Astrocyte (in vitro differentiated cells and primary cell): Measurements from ENCODE around the gene C12orf76. TPM values are rescaled to one million over a fixed set of nuclear protein-coding genes. Genes with fewer than 3 reads are reported as not detected.
A peak's percentile ranks its signal among the peaks of the same experiment; 100 is the strongest.
"Not testable (repeated sequence)": the region's sequence is repeated elsewhere in the genome, so short reads cannot be mapped to it uniquely, and the experiment has no call there.

Experiments used
- DNase-seq: peaks from one replicate; pipeline ENCODE4 v3.0.0-alpha.2; 2010; ENCODE audit warnings: low read depth
- FAIRE-seq: peaks from 2 replicates; lab custom pipeline; 2011; peaks lifted over from hg19 to GRCh38; lab: Jason Lieb, UNC
- H2AFZ ChIP-seq: 2 replicates; pipeline ENCODE4 v1.6.0; 2012; ENCODE audit warnings: low read depth, low read length, inconsistent platforms
- H3K27ac ChIP-seq: 2 replicates; pipeline ENCODE4 v1.5.1; 2011; ENCODE audit warnings: low read depth, low read length, inconsistent platforms
- H3K27me3 ChIP-seq: 2 replicates; pipeline ENCODE4 v1.6.0; 2011; ENCODE audit warnings: low read length, inconsistent platforms; ENCODE audit not compliant: insufficient read depth
- H3K36me3 ChIP-seq: 2 replicates; pipeline ENCODE4 v1.5.1; 2011; ENCODE audit warnings: low read length, inconsistent platforms; ENCODE audit not compliant: insufficient read depth
- H3K4me1 ChIP-seq: 2 replicates; pipeline ENCODE4 v1.5.1; 2011; ENCODE audit warnings: low read length, inconsistent platforms; ENCODE audit not compliant: insufficient read depth
- H3K4me2 ChIP-seq: 2 replicates; pipeline ENCODE4 v1.6.0; 2012; ENCODE audit warnings: low read length, inconsistent platforms
- H3K4me3 ChIP-seq: 2 replicates; pipeline ENCODE4 v1.5.1; 2011; ENCODE audit warnings: low read depth, mild to moderate bottlenecking, low read length, inconsistent platforms; ENCODE audit not compliant: insufficient read depth
- H3K79me2 ChIP-seq: 2 replicates; pipeline ENCODE4 v1.6.0; 2012; ENCODE audit warnings: mild to moderate bottlenecking, low read length, inconsistent platforms; ENCODE audit not compliant: insufficient read depth
- H3K9ac ChIP-seq: 2 replicates; pipeline ENCODE4 v1.6.0; 2012; ENCODE audit warnings: mild to moderate bottlenecking, low read length, inconsistent platforms
- H3K9me3 ChIP-seq: 2 replicates; pipeline ENCODE4 v1.5.1; 2012; ENCODE audit warnings: low read depth, mild to moderate bottlenecking, low read length, inconsistent platforms; ENCODE audit not compliant: insufficient read depth
- H4K20me1 ChIP-seq: 2 replicates; pipeline ENCODE4 v1.6.0; 2012; ENCODE audit warnings: low read length, inconsistent platforms; ENCODE audit not compliant: insufficient read depth
- H3K27ac Mint-ChIP-seq: one replicate; pipeline ENCODE4 v1.8.0; 2021; ENCODE audit warnings: mild to moderate bottlenecking, mixed read lengths; ENCODE audit not compliant: unreplicated experiment
- H3K27me3 Mint-ChIP-seq: one replicate; pipeline ENCODE4 v1.8.0; 2021; ENCODE audit warnings: low read depth, mixed read lengths; ENCODE audit not compliant: unreplicated experiment
- H3K36me3 Mint-ChIP-seq: one replicate; pipeline ENCODE4 v1.8.0; 2021; ENCODE audit warnings: low read depth, mixed read lengths; ENCODE audit not compliant: unreplicated experiment
- H3K4me1 Mint-ChIP-seq: one replicate; pipeline ENCODE4 v1.8.0; 2021; ENCODE audit warnings: low read depth, mixed read lengths; ENCODE audit not compliant: unreplicated experiment
- H3K4me3 Mint-ChIP-seq: one replicate; pipeline ENCODE4 v1.8.0; 2021; ENCODE audit warnings: mild to moderate bottlenecking, moderate library complexity, mixed read lengths; ENCODE audit not compliant: unreplicated experiment
- H3K9me3 Mint-ChIP-seq: one replicate; pipeline ENCODE4 v1.8.0; 2021; ENCODE audit warnings: mild to moderate bottlenecking, mixed read lengths; ENCODE audit not compliant: unreplicated experiment
- CTCF ChIP-seq: IDR thresholded peaks from 2 replicates; pipeline ENCODE4 v1.5.1; 2011; ENCODE audit warnings: low read depth, mild to moderate bottlenecking, inconsistent platforms, low read length, moderate library complexity; ENCODE audit not compliant: insufficient read depth
- EZH2 ChIP-seq: IDR thresholded peaks from 2 replicates; pipeline ENCODE4 v1.6.1; 2012; ENCODE audit warnings: mild to moderate bottlenecking, low read length, inconsistent platforms; ENCODE audit not compliant: insufficient read depth
- total RNA-seq: library from RNA; stranded (reverse); gene quantifications from 2 replicates; pipeline ENCODE4 v1.2.1, GENCODE V29; 2021

The C12orf76 gene
- total RNA-seq, 1 donor from 2014 or later: 13.0 TPM

GRCh38 chr12:110088936-110089335 is 40.6 kb upstream of the C12orf76 start:
- H3K9ac ChIP-seq: no peak overlapping the region
- no peaks in the 10 kb centered on the region for H4K20me1 ChIP-seq
- no peak overlapping the region for H3K4me2 ChIP-seq
- no peaks in the 10 kb centered on the region for H3K36me3 ChIP-seq
- no peaks in the 10 kb centered on the region for H3K4me1 ChIP-seq
- Mint-ChIP-seq H3K27me3 (peaks cover 37% of the 10 kb centered on the region), H3K4me1 (no peaks in the 10 kb centered on the region), H3K9me3 (peaks cover 3% of the 10 kb centered on the region), H3K36me3 (no peaks in the 10 kb centered on the region), H3K27ac (no peak overlapping the region), H3K4me3 (no peak overlapping the region)
- H3K4me3 ChIP-seq: no peak overlapping the region
- TF ChIP-seq EZH2 (no peak), CTCF (no peak)
- peaks cover 9% of the 10 kb centered on the region for H3K27me3 ChIP-seq
- no peaks in the 10 kb centered on the region for H3K79me2 ChIP-seq
- H3K9me3 ChIP-seq: no peaks in the 10 kb centered on the region
- H3K27ac ChIP-seq: no peak overlapping the region
- no peak for DNase-seq
- FAIRE-seq: no peak
- no peak overlapping the region for H2AFZ ChIP-seq

- not testable (repeated sequence) for H3K27me3 ChIP-seq, H3K4me1 Mint-ChIP-seq, H3K4me3 Mint-ChIP-seq, H3K36me3 Mint-ChIP-seq, H3K9me3 Mint-ChIP-seq, H3K27ac ChIP-seq, H3K36me3 ChIP-seq, FAIRE-seq, H3K79me2 ChIP-seq, H3K4me1 ChIP-seq, H3K4me3 ChIP-seq, H2AFZ ChIP-seq, H3K4me2 ChIP-seq, H4K20me1 ChIP-seq, H3K9ac ChIP-seq, DNase-seq, H3K9me3 ChIP-seq, H3K27ac Mint-ChIP-seq
- peaks cover 37% of the 10 kb centered on the region for H3K27me3 Mint-ChIP-seq
Observed at GRCh38 chr12:110088216-110088615, 39.9 kb upstream of the C12orf76 start.

- Mint-ChIP-seq H3K36me3 (no peaks in the 10 kb centered on the region), H3K27ac (no peak overlapping the region)
- TF ChIP-seq CTCF (no peak), EZH2 (no peak)
Observed at GRCh38 chr12:110084314-110085015, 36.1 kb upstream of the C12orf76 start.

More at GRCh38 chr12:110084314-110085015, 36.1 kb upstream of the C12orf76 start:
- Histone ChIP-seq H3K4me2 (no peak overlapping the region), H3K27ac (no peak overlapping the region), H3K4me3 (no peak overlapping the region), H2AFZ (no peak overlapping the region), H3K4me1 (no peaks in the 10 kb centered on the region), H3K9ac (no peak overlapping the region), H3K36me3 (no peaks in the 10 kb centered on the region), H3K9me3 (no peaks in the 10 kb centered on the region), H3K79me2 (no peaks in the 10 kb centered on the region), H4K20me1 (no peaks in the 10 kb centered on the region), H3K27me3 (no peaks in the 10 kb centered on the region)
- peaks cover 18% of the 10 kb centered on the region for H3K27me3 Mint-ChIP-seq
- no peaks in the 10 kb centered on the region for H3K4me1 Mint-ChIP-seq
- FAIRE-seq (no peak), DNase-seq (peak; percentile 31)
- H3K4me3 Mint-ChIP-seq: no peak overlapping the region
- H3K9me3 Mint-ChIP-seq: peaks cover 3% of the 10 kb centered on the region
